H1 (cell line): ENCODE data around the gene HSF4. TPM values are rescaled to one million over a fixed set of nuclear protein-coding genes. Genes with fewer than 3 reads are reported as not detected.
A peak's percentile ranks its signal among the peaks of the same experiment; 100 is the strongest.

ENCODE experiments used
- CTCF ChIA-PET: fragments of 300-600 bp; sonication (Branson Sonifier 250); formaldehyde crosslinking; loops from one replicate; lab custom pipeline; 2021; ENCODE audit not compliant: partially characterized antibody; lab: Charles Lee
- POLR2A ChIA-PET: fragments of 300-600 bp; sonication (Branson Sonifier 250); formaldehyde crosslinking; loops from one replicate; lab custom pipeline; 2021; ENCODE audit warnings: inconsistent platforms; ENCODE audit not compliant: partially characterized antibody; lab: Charles Lee
- DNase-seq, 2 experiments: peaks; one replicate each; pipeline versions ENCODE4 v3.0.0 to v3.0.0-alpha.2; 2010 to 2022; ENCODE audit warnings: low spot score in 2 of 2, low read depth in 1 of 2, mixed read lengths in 1 of 2
- FAIRE-seq: peaks from 2 replicates; lab custom pipeline; 2011; peaks lifted over from hg19 to GRCh38; lab: Jason Lieb, UNC
- H2AFZ ChIP-seq: 2 replicates; pipeline ENCODE4 v1.8.1; 2012; ENCODE audit warnings: low read length, inconsistent platforms
- H2AK5ac ChIP-seq: 2 replicates; pipeline ENCODE4 v1.6.1; 2013; ENCODE audit warnings: low read depth, low read length
- H2BK120ac ChIP-seq: replicated peaks from 2 replicates; pipeline ENCODE3; 2013; ENCODE audit warnings: low read depth, low read length, inconsistent platforms
- H2BK12ac ChIP-seq: 2 replicates; pipeline ENCODE4 v1.6.1; 2013; ENCODE audit warnings: low read depth, low read length
- H2BK15ac ChIP-seq: 2 replicates; pipeline ENCODE4 v1.6.1; 2013; ENCODE audit warnings: low read length
- H2BK20ac ChIP-seq: 2 replicates; pipeline ENCODE4 v1.6.1; 2013; ENCODE audit warnings: low read length
- H2BK5ac ChIP-seq: 2 replicates; pipeline ENCODE4 v1.6.1; 2013; ENCODE audit warnings: low read depth, low read length
- H3K14ac ChIP-seq: 2 replicates; pipeline ENCODE4 v1.6.1; 2013; ENCODE audit warnings: inconsistent platforms; ENCODE audit not compliant: insufficient read length
- H3K18ac ChIP-seq: 2 replicates; pipeline ENCODE4 v1.6.1; 2013; ENCODE audit warnings: low read length; ENCODE audit errors: extremely low read depth
- H3K23ac ChIP-seq: 2 replicates; pipeline ENCODE4 v1.6.1; 2013; ENCODE audit warnings: inconsistent platforms; ENCODE audit not compliant: insufficient read length
- H3K23me2 ChIP-seq: 2 replicates; pipeline ENCODE4 v1.6.1; 2013; ENCODE audit warnings: low read depth, low read length
- H3K27ac ChIP-seq: 2 replicates; pipeline ENCODE4 v1.6.1; 2011; ENCODE audit warnings: low read depth, low read length, inconsistent platforms
- H3K27me3 ChIP-seq, 4 experiments: replicated peaks in 1 of 4; 1 replicate in 1 of 4; 2 replicates in 3 of 4; pipeline versions ENCODE4 v1.6.1 to v1.8.1; 2011 to 2013; ENCODE audit warnings: low read length in 3 of 4, mild to moderate bottlenecking in 3 of 4, inconsistent platforms in 2 of 4, mixed read lengths in 2 of 4, moderate library complexity in 1 of 4; ENCODE audit not compliant: control insufficient read depth in 3 of 4, insufficient read depth in 3 of 4; ENCODE audit errors: extremely low read depth in 1 of 4
- H3K36me3 ChIP-seq, 4 experiments: 2 replicates each; pipeline versions ENCODE4 v1.6.1 to v1.8.1; 2011 to 2013; ENCODE audit warnings: mild to moderate bottlenecking in 4 of 4, low read length in 3 of 4, moderate library complexity in 2 of 4, control low read depth in 1 of 4, inconsistent platforms in 1 of 4; ENCODE audit not compliant: insufficient read depth in 4 of 4, control insufficient read depth in 2 of 4
- H3K4ac ChIP-seq: replicated peaks from 2 replicates; pipeline ENCODE3; 2013; ENCODE audit warnings: low read length, low read depth, mixed read lengths, inconsistent platforms; ENCODE audit not compliant: insufficient read length
- H3K4me1 ChIP-seq, 4 experiments: replicated peaks in 1 of 4; 1 replicate in 1 of 4; 2 replicates in 3 of 4; pipeline versions ENCODE4 v1.6.1 to v1.8.1; 2011 to 2013; ENCODE audit warnings: low read length in 3 of 4, inconsistent platforms in 2 of 4, mixed read lengths in 1 of 4; ENCODE audit not compliant: insufficient read depth in 4 of 4, control insufficient read depth in 3 of 4
- H3K4me2 ChIP-seq, 2 experiments: 2 replicates each; pipeline versions ENCODE4 v1.6.1 to v1.8.1; 2011 to 2013; ENCODE audit warnings: low read depth in 2 of 2, low read length in 2 of 2, control low read depth in 1 of 2, inconsistent platforms in 1 of 2, mild to moderate bottlenecking in 1 of 2; ENCODE audit not compliant: insufficient read depth in 1 of 2
- H3K4me3 ChIP-seq, 4 experiments: fragments of 200-600, 300-600 bp in 1 of 4; sonication (generic), shearing (Covaris generic), sonication (Bioruptor Twin) in 1 of 4; 2 replicates each; pipeline versions ENCODE4 v1.5.1 to v1.8.1; 2011 to 2016; ENCODE audit warnings: low read length in 4 of 4, low read depth in 3 of 4, control low read depth in 2 of 4, inconsistent platforms in 2 of 4, mild to moderate bottlenecking in 2 of 4, mixed read lengths in 1 of 4, moderate library complexity in 1 of 4; ENCODE audit not compliant: insufficient read depth in 2 of 4; ENCODE audit errors: extremely low read depth in 1 of 4
- H3K56ac ChIP-seq: replicated peaks from 2 replicates; pipeline ENCODE3; 2013; ENCODE audit warnings: low read depth, mild to moderate bottlenecking, mixed read lengths, low read length, inconsistent platforms; ENCODE audit not compliant: insufficient read length
- H3K79me1 ChIP-seq: 2 replicates; pipeline ENCODE4 v1.6.1; 2013; ENCODE audit warnings: low read depth, low read length, control low read depth
- H3K79me2 ChIP-seq, 2 experiments: 2 replicates each; pipeline versions ENCODE4 v1.6.1 to v1.8.1; 2012 to 2013; ENCODE audit warnings: low read length in 2 of 2, mild to moderate bottlenecking in 2 of 2, inconsistent platforms in 1 of 2; ENCODE audit not compliant: insufficient read depth in 2 of 2, control insufficient read depth in 1 of 2
- H3K9ac ChIP-seq, 4 experiments: replicated peaks in 1 of 4; 1 replicate in 1 of 4; 2 replicates in 3 of 4; pipeline versions ENCODE4 v1.6.1 to v1.8.1; 2011 to 2013; ENCODE audit warnings: low read depth in 3 of 4, low read length in 3 of 4, control low read depth in 2 of 4, mild to moderate bottlenecking in 2 of 4, moderate library complexity in 2 of 4, inconsistent platforms in 1 of 4; ENCODE audit errors: extremely low read depth in 1 of 4
- H3K9me3 ChIP-seq, 2 experiments: 2 replicates each; pipeline versions ENCODE4 v1.6.1 to v1.8.1; 2012 to 2013; ENCODE audit warnings: mild to moderate bottlenecking in 2 of 2, moderate library complexity in 2 of 2, control low read depth in 1 of 2, inconsistent platforms in 1 of 2, low read depth in 1 of 2, low read length in 1 of 2, mixed read lengths in 1 of 2; ENCODE audit not compliant: insufficient read depth in 2 of 2
- H4K20me1 ChIP-seq, 2 experiments: replicated peaks in 1 of 2; 2 replicates each; pipeline versions ENCODE3 to v1.8.1; 2011 to 2013; ENCODE audit warnings: inconsistent platforms in 2 of 2, low read length in 2 of 2, mild to moderate bottlenecking in 1 of 2; ENCODE audit not compliant: insufficient read depth in 2 of 2, control insufficient read depth in 1 of 2
- H4K5ac ChIP-seq: 2 replicates; pipeline ENCODE4 v1.6.1; 2013; ENCODE audit warnings: low read length, low read depth, mixed read lengths, inconsistent platforms; ENCODE audit not compliant: insufficient read length
- H4K8ac ChIP-seq: 2 replicates; pipeline ENCODE4 v1.8.0; 2013; ENCODE audit warnings: mild to moderate bottlenecking, moderate library complexity, low read length, inconsistent platforms; ENCODE audit not compliant: insufficient read depth; ENCODE audit errors: extremely low read depth
- H4K91ac ChIP-seq: replicated peaks from 2 replicates; pipeline ENCODE3; 2013; ENCODE audit warnings: low read length, mixed read lengths, inconsistent platforms; ENCODE audit not compliant: insufficient read length
- CREB1 ChIP-seq: IDR thresholded peaks from 2 replicates; pipeline ENCODE4 v1.6.1; 2012; ENCODE audit warnings: inconsistent platforms
- JUND ChIP-seq: IDR thresholded peaks from 2 replicates; pipeline ENCODE4 v1.6.1; 2011; ENCODE audit warnings: mild to moderate bottlenecking, improper control_type of control experiment, low read length
- KDM1A ChIP-seq: fragments of 200-600, 300-600 bp; sonication (generic); IDR thresholded peaks from 2 replicates; pipeline ENCODE4 v1.7.1; 2016; ENCODE audit warnings: mild to moderate bottlenecking, low read length, borderline replicate concordance
- POU5F1 ChIP-seq: IDR thresholded peaks from 2 replicates; pipeline ENCODE4 v1.6.1; 2011; ENCODE audit warnings: low read depth, mild to moderate bottlenecking, low read length, moderate library complexity
- SIN3A ChIP-seq, 2 experiments: IDR thresholded peaks in 1 of 2; conservative IDR thresholded peaks in 1 of 2; 2 replicates each; pipeline ENCODE4 v1.6.1; 2011 to 2012; ENCODE audit warnings: low read length in 2 of 2, improper control_type of control experiment in 1 of 2, low read depth in 1 of 2, mild to moderate bottlenecking in 1 of 2
- WGBS, 2 experiments: shearing (Covaris generic) in 1 of 2; methylation state at CpG; one replicate each; pipeline versions ENCODE4 v1.1.6 to v1.1.7; 2013 to 2015; ENCODE audit warnings: low lambda C conversion rate in 2 of 2, mixed read lengths in 2 of 2, inconsistent platforms in 1 of 2, low coverage in 1 of 2, missing lambda C conversion rate in 1 of 2; ENCODE audit not compliant: insufficient replicate concordance in 2 of 2, insufficient coverage in 1 of 2, insufficient read length in 1 of 2; ENCODE audit errors: extremely low coverage in 1 of 2, missing lambda C conversion rate in 1 of 2; 5-methylcytosine and 5-hydroxymethylcytosine counted together
- polyA plus RNA-seq, 7 experiments: library from polyadenylated mRNA; depleted of rRNA in 3 of 7; stranded (reverse) in 5 of 7; unstranded in 2 of 7; fragments of >200 nt in 5 of 7; fragments of 200-250 nt in 2 of 7; gene quantifications; 1 replicate in 5 of 7; 2 replicates in 1 of 7; 4 replicates in 1 of 7; pipeline versions ENCODE4 v1.2.1 to v1.2.3, GENCODE V29; 2011 to 2013; ENCODE audit warnings: missing spikeins in 2 of 7, mixed read lengths in 2 of 7
- total RNA-seq: library from RNA; stranded (reverse); fragmentation: NEBNext Ultra II Directional; extraction: Animal tissue kit (Norgen Biotek cat#: 25700); gene quantifications from 2 replicates; pipeline ENCODE4 v1.2.1, GENCODE V29; 2021

The HSF4 gene
- total and polyA plus RNA-seq, 2 of the 8 experiments (the other 6 are each of a cell fraction or from before 2014, with no cell fraction given), result 0.14 TPM; not detected in 1

DNA sequence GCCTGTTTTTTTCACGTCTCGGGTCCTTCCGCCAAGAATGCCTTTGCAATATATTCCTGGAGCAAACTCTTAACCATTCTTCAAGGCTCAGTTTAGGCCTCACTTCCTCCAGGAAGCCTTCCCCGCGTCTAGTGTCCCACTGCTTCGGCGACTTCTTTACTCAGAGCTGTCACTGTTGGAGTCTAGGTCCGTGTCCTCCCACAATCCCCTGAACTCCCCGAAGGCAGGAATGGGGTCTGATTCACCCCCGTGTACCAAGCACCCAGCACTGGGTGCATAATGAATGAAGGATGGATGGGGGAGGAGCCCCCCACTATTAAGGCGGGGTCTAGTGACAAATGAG lies 18.7 kb downstream of the HSF4 start:
- TF ChIP-seq CREB1 (no peak), JUND (no peak), POU5F1 (no peak), KDM1A (peak; percentile 30; the same call in 1 of the 2 replicates), SIN3A (conservative IDR thresholded peaks at IDR 0.05 in 1 of 2, IDR thresholded peaks at IDR 0.05 in 1 of 2; ENCODE audit: low read depth in 1 of 2, low read length in 2 of 2) (0 out of 4 replicates have a peak, but pooled peaks of 1 of the 2 experiments have one; percentile 37)
- TF ChIP-seq, all 59 proteins: peak for 2
- POLR2A ChIA-PET, result interaction anchor here (1.3 to 4.0 kb wide), 5 partner anchors 9 to 32 kb away, joined by 4 to 19 read pairs (median 12); partner anchors contain the start of genes B3GNT9 and HSF4

More for the DNA sequence above, 18.7 kb downstream of the HSF4 start:
- Histone ChIP-seq H3K79me1 (no peaks in the 10 kb centered on the region), H3K14ac (no peak overlapping the region), H3K23ac (no peak overlapping the region), H4K91ac (no peak overlapping the region), H2BK5ac (no peak overlapping the region), H3K4me2 (peak overlapping the region; percentile 67 to 92), H3K4me1 (peaks cover 0 to 21% (median 16%) of the 10 kb centered on the region in 4 experiments; a peak in 5 of 7 replicates), H4K5ac (no peak overlapping the region), H2BK15ac (no peak overlapping the region; the same call in 1 of the 2 replicates), H3K9me3 (no peaks in the 10 kb centered on the region), H3K23me2 (peaks cover 15% of the 10 kb centered on the region; the same call in 1 of the 2 replicates), H3K36me3 (no peaks in the 10 kb centered on the region; a peak in 1 of 8 replicates), H2BK12ac (no peak overlapping the region), H3K4ac (no peak overlapping the region), H4K20me1 (peaks cover 2 to 24% of the 10 kb centered on the region in 2 experiments), H3K18ac (no peak overlapping the region), H2AFZ (no peak overlapping the region), H3K9ac (peak overlapping the region in 1 of 4 experiments; percentile 96; a peak in 2 of 7 replicates), H3K79me2 (peaks cover 0 to 5% of the 10 kb centered on the region in 2 experiments; a peak in 1 of 4 replicates), H2BK20ac (no peak overlapping the region), H3K4me3 (peak overlapping the region; percentile 73 to 90 (median 85)), H3K27ac (no peak overlapping the region), H2BK120ac (no peak overlapping the region), H3K56ac (no peak overlapping the region), H4K8ac (no peak overlapping the region; the same call in 1 of the 2 replicates), H2AK5ac (no peak overlapping the region), H3K27me3 (peaks cover 8 to 37% (median 23%) of the 10 kb centered on the region in 4 experiments)
- WGBS, 2 experiments, result 7% methylated on average over 11 of the region's 11 CpGs; no CpG with 5 or more reads in 1 of the 2 experiments
- DNase-seq (no peak), FAIRE-seq (no peak)
- CTCF ChIA-PET, result interaction anchor here (1.0 to 9.3 kb wide), 9 partner anchors 10 to 231 kb away, joined by 3 to 151 read pairs (median 5); partner anchors contain the start of genes CES3, ELMO3, FBXL8 and HSF4
